Measurements from ENCODE around the gene TMEM59. TPM values are rescaled to one million over a fixed set of nuclear protein-coding genes. Genes with fewer than 3 reads are reported as not detected.

TMEM59 gene, protein sequence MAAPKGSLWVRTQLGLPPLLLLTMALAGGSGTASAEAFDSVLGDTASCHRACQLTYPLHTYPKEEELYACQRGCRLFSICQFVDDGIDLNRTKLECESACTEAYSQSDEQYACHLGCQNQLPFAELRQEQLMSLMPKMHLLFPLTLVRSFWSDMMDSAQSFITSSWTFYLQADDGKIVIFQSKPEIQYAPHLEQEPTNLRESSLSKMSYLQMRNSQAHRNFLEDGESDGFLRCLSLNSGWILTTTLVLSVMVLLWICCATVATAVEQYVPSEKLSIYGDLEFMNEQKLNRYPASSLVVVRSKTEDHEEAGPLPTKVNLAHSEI
- total RNA-seq (100 to 1,000 TPM; 354 to 468 TPM), polyA plus RNA-seq (ENCODE audit: insufficient read length in 6 of 6) (100 to 1,000 TPM; 235 to 349 (median 309) TPM)
- long read RNA-seq, donor 1, full-length matches to known transcripts, result 378 of 456 reads
- long read RNA-seq, donor 1, partial matches to known transcripts, result 15 of 456 reads
- long read RNA-seq, donor 1, other reads (novel, unspliced or antisense), result 63 of 456 reads
- long read RNA-seq, donor 2, full-length matches to known transcripts, result 174 of 201 reads
- long read RNA-seq, donor 2, partial matches to known transcripts, result 0 of 201 reads
- long read RNA-seq, donor 2, other reads (novel, unspliced or antisense), result 27 of 201 reads
- long read RNA-seq, donor 3, full-length matches to known transcripts, result 218 of 257 reads
- long read RNA-seq, donor 3, partial matches to known transcripts, result 39 of 257 reads
- long read RNA-seq, donor 3, other reads (novel, unspliced or antisense), result 0 of 257 reads
- long read RNA-seq, donor 4, full-length matches to known transcripts, result 193 of 290 reads
- long read RNA-seq, donor 4, partial matches to known transcripts, result 1 of 290 reads
- long read RNA-seq, donor 4, other reads (novel, unspliced or antisense), result 96 of 290 reads
- long read RNA-seq, donor 5, full-length matches to known transcripts, result 299 of 362 reads
- long read RNA-seq, donor 5, partial matches to known transcripts, result 22 of 362 reads
- long read RNA-seq, donor 5, other reads (novel, unspliced or antisense), result 41 of 362 reads
- long read RNA-seq, donor 6, full-length matches to known transcripts, result 172 of 267 reads
- long read RNA-seq, donor 6, partial matches to known transcripts, result 52 of 267 reads
- long read RNA-seq, donor 6, other reads (novel, unspliced or antisense), result 43 of 267 reads
- long read RNA-seq, donor 7, full-length matches to known transcripts, result 236 of 257 reads
- long read RNA-seq, donor 7, partial matches to known transcripts, result 0 of 257 reads
- long read RNA-seq, donor 7, other reads (novel, unspliced or antisense), result 21 of 257 reads
- long read RNA-seq, donor 8, full-length matches to known transcripts, result 249 of 270 reads
- long read RNA-seq, donor 8, partial matches to known transcripts, result 21 of 270 reads
- long read RNA-seq, donor 8, other reads (novel, unspliced or antisense), result 0 of 270 reads
- long read RNA-seq, donor 9, full-length matches to known transcripts, result 7 of 7 reads
- long read RNA-seq, donor 9, partial matches to known transcripts, result 0 of 7 reads
- long read RNA-seq, donor 9, other reads (novel, unspliced or antisense), result 0 of 7 reads
- long read RNA-seq, donor 10, full-length matches to known transcripts, result 177 of 256 reads
- long read RNA-seq, donor 10, partial matches to known transcripts, result 3 of 256 reads
- long read RNA-seq, donor 10, other reads (novel, unspliced or antisense), result 76 of 256 reads
- long read RNA-seq, donor 11, full-length matches to known transcripts, result 300 of 324 reads
- long read RNA-seq, donor 11, partial matches to known transcripts, result 0 of 324 reads
- long read RNA-seq, donor 11, other reads (novel, unspliced or antisense), result 24 of 324 reads
- long read RNA-seq, donor 12, full-length matches to known transcripts, result 148 of 178 reads
- long read RNA-seq, donor 12, partial matches to known transcripts, result 0 of 178 reads
- long read RNA-seq, donor 12, other reads (novel, unspliced or antisense), result 30 of 178 reads

DNA sequence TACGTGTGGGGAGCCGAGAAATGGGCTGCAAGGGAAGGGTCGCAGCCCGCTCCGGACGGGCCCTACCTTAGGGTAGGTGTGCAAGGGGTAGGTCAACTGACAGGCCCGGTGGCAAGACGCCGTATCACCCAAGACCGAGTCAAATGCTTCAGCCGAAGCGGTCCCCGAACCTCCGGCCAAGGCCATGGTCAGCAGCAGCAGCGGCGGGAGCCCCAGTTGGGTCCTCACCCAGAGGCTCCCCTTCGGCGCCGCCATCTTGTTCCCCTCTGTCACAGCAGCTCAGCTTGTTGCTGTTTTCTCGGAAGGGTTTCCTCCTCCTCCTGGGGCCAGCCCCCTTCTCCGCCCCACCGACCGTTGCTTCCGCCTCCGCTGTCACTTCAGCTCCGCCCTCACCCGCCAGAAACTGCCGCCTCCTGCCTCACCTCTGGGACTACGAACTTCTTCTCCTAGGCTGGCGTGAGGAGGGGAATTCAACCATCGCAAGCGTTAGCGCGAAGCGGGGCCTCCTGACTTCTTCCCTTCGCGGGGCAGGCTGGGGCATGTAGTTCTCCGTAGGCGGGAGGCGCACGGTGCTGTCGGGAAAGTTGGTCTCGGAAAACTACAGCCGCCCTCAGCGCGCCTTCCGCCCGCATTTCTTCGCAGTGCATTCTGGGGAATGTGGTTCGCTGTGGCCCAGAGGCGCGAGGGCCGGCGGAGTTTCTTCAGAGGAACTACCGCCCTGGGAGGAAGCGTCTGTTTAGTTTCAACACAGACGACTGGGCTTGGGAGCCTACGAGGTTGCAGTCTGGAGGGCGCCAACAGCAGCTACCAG lies at the start of gene TMEM59, which contains the start of gene TCEANC2:
TSS of gene TMEM59 (minus strand) at position 271 of the 811 bp plus-strand sequence. CDS start at position 255, 16 bp downstream.
TSS of gene TCEANC2 (plus strand) at position 675 of the 811 bp plus-strand sequence. CDS start 815 bp downstream, outside the sequence.
- Histone ChIP-seq H3K4me3 (peak within 1 kb of the TSS; percentile 75 to 97), H3K9me3 (no peaks in the 10 kb centered on the region), H3K36me3 (peaks cover 0 to 2% of the 10 kb centered on the region in 2 donors), H3K27ac (peak within 1 kb of the TSS; percentile 96 to 98), H3K4me1 (peaks cover 20 to 55% of the 10 kb centered on the region in 2 donors), H3K27me3 (no peaks in the 10 kb centered on the region)
- intact Hi-C loops (cut with DNase I), result no loop called here
- DNase-seq (peak; percentile 98 to 99 (median 98)), ATAC-seq (peak; percentile 95)
- TF ChIP-seq, protein P1, sequence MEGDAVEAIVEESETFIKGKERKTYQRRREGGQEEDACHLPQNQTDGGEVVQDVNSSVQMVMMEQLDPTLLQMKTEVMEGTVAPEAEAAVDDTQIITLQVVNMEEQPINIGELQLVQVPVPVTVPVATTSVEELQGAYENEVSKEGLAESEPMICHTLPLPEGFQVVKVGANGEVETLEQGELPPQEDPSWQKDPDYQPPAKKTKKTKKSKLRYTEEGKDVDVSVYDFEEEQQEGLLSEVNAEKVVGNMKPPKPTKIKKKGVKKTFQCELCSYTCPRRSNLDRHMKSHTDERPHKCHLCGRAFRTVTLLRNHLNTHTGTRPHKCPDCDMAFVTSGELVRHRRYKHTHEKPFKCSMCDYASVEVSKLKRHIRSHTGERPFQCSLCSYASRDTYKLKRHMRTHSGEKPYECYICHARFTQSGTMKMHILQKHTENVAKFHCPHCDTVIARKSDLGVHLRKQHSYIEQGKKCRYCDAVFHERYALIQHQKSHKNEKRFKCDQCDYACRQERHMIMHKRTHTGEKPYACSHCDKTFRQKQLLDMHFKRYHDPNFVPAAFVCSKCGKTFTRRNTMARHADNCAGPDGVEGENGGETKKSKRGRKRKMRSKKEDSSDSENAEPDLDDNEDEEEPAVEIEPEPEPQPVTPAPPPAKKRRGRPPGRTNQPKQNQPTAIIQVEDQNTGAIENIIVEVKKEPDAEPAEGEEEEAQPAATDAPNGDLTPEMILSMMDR (IDR thresholded peaks at IDR 0.05), result no peak

DNA sequence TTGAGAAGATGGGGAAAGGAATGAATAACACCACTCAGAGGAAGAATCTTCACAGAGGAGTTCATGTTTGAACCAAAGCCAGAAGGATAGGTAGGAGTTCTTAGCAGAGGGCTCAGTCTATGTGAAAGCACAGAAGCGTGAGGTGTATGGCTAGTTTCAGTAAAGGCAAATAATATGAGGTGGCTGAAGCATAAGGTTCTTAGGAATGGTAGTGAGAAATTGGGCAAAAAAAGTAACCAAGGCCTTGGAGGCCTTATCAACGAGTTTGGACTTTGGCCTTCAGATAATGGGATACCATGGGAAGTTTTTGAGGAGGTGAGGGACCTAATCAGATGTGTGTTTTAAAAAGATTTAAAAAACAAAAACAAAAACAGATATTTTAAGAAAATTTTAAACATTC lies 47.5 kb upstream of the TMEM59 start:
- DNase-seq (no peak), ATAC-seq (no peak)
- TF ChIP-seq, protein P1 (IDR thresholded peaks at IDR 0.05), result no peak
- H3K27ac ChIP-seq, result no peak overlapping the region
- H3K27me3 ChIP-seq, result no peaks in the 10 kb centered on the region
- H3K4me3 ChIP-seq, result no peak overlapping the region
- intact Hi-C loops (cut with DNase I), result no loop called here
- H3K4me1 ChIP-seq, result peaks cover 0 to 11% of the 10 kb centered on the region in 2 donors
- H3K9me3 ChIP-seq, result no peaks in the 10 kb centered on the region
- H3K36me3 ChIP-seq, result peaks cover 0 to 19% of the 10 kb centered on the region in 2 donors

DNA sequence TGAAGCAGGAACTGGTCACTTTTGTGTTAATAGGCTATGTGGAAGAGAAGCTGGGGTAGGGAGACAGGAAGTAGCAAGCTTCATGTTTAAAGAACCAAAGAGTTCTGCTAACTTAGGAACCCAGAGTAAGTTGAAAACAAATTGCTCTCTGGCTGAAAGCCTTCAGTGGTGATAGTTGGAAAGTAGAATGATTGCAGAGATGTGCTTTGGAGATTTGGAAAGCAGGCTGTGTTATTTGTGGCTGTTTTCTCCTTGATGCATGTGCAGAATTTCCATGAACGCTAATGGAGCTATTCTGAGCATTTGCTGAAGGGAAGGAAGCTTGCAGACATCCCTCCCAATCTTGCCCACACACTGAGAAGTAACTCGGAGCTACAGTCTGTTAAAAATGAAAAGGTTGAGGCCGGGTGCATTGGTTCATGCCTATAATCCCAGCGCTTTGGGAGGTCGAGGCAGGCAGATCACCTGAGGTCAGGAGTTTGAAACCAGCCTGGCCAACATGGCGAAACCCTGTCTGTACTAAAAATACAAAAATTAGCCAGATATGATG lies 46.1 kb upstream of the TMEM59 start:
- H3K27ac ChIP-seq, result no peak overlapping the region
- ATAC-seq, result no peak
- TF ChIP-seq, protein P1 (IDR thresholded peaks at IDR 0.05), result no peak
- H3K9me3 ChIP-seq, result no peaks in the 10 kb centered on the region
- no peak for DNase-seq
- no peaks in the 10 kb centered on the region for H3K27me3 ChIP-seq
- intact Hi-C loops (cut with DNase I), result no loop called here
- H3K36me3 ChIP-seq, result peaks cover 0 to 19% of the 10 kb centered on the region in 2 donors
- H3K4me1 ChIP-seq, result peaks cover 0 to 15% of the 10 kb centered on the region in 2 donors
- H3K4me3 ChIP-seq, result no peak overlapping the region

Measured in left lung (tissue), 14 donors.